Measurements from ENCODE around the gene MXI1.

GRCh38 chr10:110219884-110220283 is 12.5 kb downstream of the MXI1 start:
- TF ChIP-seq CTCF (IDR thresholded peaks at IDR 0.05) (no peak), EZH2 (IDR thresholded peaks at IDR 0.05) (no peak), EZH2phosphoT487 (IDR thresholded peaks at IDR 0.05) (no peak)
